ENCODE measurements around the gene SH3D19. TPM values are rescaled to one million over a fixed set of nuclear protein-coding genes. Genes with fewer than 3 reads are reported as not detected.
A peak's percentile ranks its signal among the peaks of the same experiment; 100 is the strongest.

Gene SH3D19
- total and polyA plus RNA-seq, 3 donors from 2014 or later, result 40.6 to 58.6 (median 49.9) TPM

DNA sequence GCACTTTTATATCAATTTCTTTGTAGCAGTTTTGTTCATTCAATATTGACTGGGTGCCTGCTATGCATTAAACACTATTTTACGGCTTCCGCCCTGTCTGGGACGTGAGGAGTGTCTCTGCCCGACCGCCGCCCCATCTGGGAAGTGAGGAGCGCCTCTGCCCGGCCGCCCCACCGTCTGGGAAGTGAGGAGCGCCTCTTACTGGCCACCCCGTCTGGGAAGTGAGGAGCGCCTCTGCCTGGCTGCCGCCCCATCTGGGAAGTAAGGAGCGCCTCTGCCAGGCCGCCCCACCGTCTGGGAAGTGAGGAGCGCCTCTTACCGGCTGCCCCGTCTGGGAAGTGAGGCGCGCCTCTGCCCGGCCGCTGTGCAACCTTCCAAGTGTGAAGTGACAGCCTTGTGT lies 157.8 kb downstream of the SH3D19 start:
- whole genome bisulfite sequencing, 2 donors, result 54 to 79% methylated on average over 17 to 24 of the region's 24 CpGs
- TF ChIP-seq POLR2A (IDR thresholded peaks at IDR 0.05), result no peak
- TF ChIP-seq, protein P1, sequence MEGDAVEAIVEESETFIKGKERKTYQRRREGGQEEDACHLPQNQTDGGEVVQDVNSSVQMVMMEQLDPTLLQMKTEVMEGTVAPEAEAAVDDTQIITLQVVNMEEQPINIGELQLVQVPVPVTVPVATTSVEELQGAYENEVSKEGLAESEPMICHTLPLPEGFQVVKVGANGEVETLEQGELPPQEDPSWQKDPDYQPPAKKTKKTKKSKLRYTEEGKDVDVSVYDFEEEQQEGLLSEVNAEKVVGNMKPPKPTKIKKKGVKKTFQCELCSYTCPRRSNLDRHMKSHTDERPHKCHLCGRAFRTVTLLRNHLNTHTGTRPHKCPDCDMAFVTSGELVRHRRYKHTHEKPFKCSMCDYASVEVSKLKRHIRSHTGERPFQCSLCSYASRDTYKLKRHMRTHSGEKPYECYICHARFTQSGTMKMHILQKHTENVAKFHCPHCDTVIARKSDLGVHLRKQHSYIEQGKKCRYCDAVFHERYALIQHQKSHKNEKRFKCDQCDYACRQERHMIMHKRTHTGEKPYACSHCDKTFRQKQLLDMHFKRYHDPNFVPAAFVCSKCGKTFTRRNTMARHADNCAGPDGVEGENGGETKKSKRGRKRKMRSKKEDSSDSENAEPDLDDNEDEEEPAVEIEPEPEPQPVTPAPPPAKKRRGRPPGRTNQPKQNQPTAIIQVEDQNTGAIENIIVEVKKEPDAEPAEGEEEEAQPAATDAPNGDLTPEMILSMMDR (IDR thresholded peaks at IDR 0.05), result no peak
- DNase-seq, result no peak
- Histone ChIP-seq H3K9me3 (no peaks in the 10 kb centered on the region), H3K4me1 (peaks cover 7% of the 10 kb centered on the region), H3K36me3 (ENCODE audit: low read depth, missing control alignments) (no peaks in the 10 kb centered on the region), H3K4me3 (no peak overlapping the region), H3K27me3 (no peaks in the 10 kb centered on the region), H3K27ac (no peak overlapping the region)
- intact Hi-C loops (cut with DNase I; ENCODE audit: low total_unique reads), result no loop called here

DNA sequence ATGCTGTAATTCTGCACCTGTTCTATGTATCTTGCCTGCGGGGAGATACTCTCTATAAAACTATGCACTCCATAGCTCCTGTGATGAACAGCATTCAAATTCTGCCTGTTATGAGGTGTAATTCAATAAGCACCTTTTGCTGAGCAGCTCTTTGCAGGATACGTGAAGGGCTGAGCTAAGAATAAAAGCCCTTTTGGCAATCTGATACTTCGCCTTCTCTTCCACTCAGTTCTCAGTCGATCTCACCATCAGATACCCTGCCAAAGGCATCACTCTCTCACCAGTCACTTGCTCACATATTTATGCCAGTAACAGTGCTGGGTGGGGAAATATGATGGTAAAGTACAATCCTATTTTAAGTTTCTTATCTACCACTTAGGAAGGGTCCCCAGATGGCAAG lies 158.8 kb downstream of the SH3D19 start:
- Histone ChIP-seq H3K4me3 (no peak overlapping the region), H3K27ac (no peak overlapping the region), H3K9me3 (no peaks in the 10 kb centered on the region), H3K27me3 (no peaks in the 10 kb centered on the region), H3K36me3 (ENCODE audit: low read depth, missing control alignments) (no peaks in the 10 kb centered on the region), H3K4me1 (peaks cover 7% of the 10 kb centered on the region)
- intact Hi-C loops (cut with DNase I; ENCODE audit: low total_unique reads), result no loop called here
- WGBS, 2 donors, result 63 to 79% methylated on average over 4 of the region's 4 CpGs
- DNase-seq, result no peak
- TF ChIP-seq, protein P1 (IDR thresholded peaks at IDR 0.05), result no peak
- TF ChIP-seq POLR2A (IDR thresholded peaks at IDR 0.05), result no peak

DNA sequence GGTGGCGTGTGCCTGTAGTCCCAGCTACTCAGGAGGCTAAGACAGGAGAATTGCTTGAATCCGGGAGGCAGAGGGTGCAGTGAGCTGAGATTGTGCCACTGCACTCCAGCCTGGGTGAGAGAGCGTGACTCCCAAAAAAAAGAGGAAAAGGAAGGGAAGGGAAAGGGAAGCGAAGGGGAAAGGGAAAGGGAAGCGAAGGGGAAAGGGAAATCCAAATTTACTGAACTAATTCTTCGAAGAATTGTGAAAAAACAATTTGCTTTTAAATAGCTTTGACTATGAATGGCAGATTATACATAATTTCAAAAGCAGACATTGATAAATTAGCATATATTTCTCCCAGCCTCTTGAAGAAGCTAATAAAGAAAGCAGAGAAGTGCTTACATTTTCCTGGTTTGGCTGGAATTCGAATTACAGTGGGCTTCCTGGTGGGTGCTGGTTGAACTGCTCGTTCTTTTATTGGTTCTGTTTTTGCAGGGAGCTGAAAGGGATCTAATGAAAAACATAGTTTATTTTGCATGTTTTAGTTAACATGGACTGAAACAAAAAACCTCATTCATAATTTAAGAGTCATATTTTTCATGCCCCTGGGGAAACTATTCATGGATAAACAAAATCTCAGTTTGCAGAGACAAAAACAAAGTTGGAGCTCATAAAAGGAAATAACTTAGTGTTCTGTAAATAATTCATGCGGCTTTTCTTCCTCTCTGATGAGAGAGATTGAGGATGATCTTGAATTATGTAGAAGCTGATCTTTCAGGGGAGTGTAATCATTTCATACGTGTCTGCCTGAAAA lies 160.0 kb downstream of the SH3D19 start:
- intact Hi-C loops (cut with DNase I; ENCODE audit: low total_unique reads), result no loop called here
- no peaks in the 10 kb centered on the region for H3K9me3 ChIP-seq
- peak overlapping the region in 1 of 2 donors; percentile 27 for H3K27ac ChIP-seq
- H3K4me3 ChIP-seq, result no peak overlapping the region
- DNase-seq, result no peak
- H3K36me3 ChIP-seq (ENCODE audit: low read depth, missing control alignments), result no peaks in the 10 kb centered on the region
- 71 to 76% methylated on average over 10 of the region's 10 CpGs for WGBS, 2 donors
- peaks cover 3% of the 10 kb centered on the region for H3K4me1 ChIP-seq
- no peaks in the 10 kb centered on the region for H3K27me3 ChIP-seq
- no peak for TF ChIP-seq POLR2A (IDR thresholded peaks at IDR 0.05)
- TF ChIP-seq, protein P1 (IDR thresholded peaks at IDR 0.05), result no peak

DNA sequence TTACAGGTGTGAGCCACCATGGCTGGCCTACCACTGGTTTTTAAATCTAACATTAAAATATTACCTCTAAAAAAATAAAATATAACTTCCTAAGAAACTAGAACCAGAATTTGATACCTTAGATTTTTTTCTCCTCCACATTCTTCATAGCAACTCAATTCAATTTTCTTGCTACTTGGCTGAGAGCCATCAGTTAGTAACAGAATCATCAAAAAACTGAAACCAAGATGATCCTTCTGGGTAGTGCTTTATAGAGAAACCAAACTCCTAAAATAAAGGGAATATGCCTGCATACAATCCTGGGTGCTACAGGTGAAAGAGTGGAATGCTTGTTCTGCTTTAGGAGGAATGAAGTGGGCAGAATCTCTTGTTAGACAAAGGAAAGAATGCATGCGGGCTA lies 161.6 kb downstream of the SH3D19 start:
- intact Hi-C loops (cut with DNase I; ENCODE audit: low total_unique reads), result no loop called here
- WGBS, 2 donors, result 82 to 96% methylated on average over 1 of the region's 1 CpG
- Histone ChIP-seq H3K27ac (no peak overlapping the region), H3K9me3 (no peaks in the 10 kb centered on the region), H3K4me3 (no peak overlapping the region), H3K4me1 (peaks cover 2% of the 10 kb centered on the region), H3K36me3 (ENCODE audit: low read depth, missing control alignments) (no peaks in the 10 kb centered on the region), H3K27me3 (no peaks in the 10 kb centered on the region)
- TF ChIP-seq, protein P1 (IDR thresholded peaks at IDR 0.05), result no peak
- no peak for TF ChIP-seq POLR2A (IDR thresholded peaks at IDR 0.05)
- no peak for DNase-seq

DNA sequence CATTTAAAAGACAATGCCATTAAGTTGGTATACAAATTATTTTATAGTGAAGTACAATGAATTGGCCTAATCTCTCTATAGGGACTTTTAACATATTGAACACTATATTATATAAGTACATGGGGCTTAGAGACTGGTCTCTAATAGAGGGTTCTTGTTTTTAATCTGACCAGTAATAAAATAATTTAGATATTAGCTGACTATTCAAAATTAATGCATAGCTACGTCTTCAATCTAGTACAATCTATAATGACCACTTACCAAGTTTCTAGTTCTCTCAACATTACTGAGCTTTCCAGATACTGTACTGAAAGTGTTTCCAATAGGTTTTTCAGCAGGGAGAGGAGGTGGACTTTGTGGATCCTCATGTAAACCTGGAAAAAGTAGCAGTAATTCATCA lies 166.4 kb downstream of the SH3D19 start:
- no peaks in the 10 kb centered on the region for H3K36me3 ChIP-seq (ENCODE audit: low read depth, missing control alignments)
- H3K9me3 ChIP-seq, result no peaks in the 10 kb centered on the region
- no peaks in the 10 kb centered on the region for H3K27me3 ChIP-seq
- H3K4me1 ChIP-seq, result no peaks in the 10 kb centered on the region
- no peak overlapping the region for H3K4me3 ChIP-seq
- no peak for DNase-seq
- intact Hi-C loops (cut with DNase I; ENCODE audit: low total_unique reads), result no loop called here
- no peak for TF ChIP-seq POLR2A (IDR thresholded peaks at IDR 0.05)
- TF ChIP-seq, protein P1 (IDR thresholded peaks at IDR 0.05), result no peak
- WGBS, 2 donors, result 83 to 98% methylated on average over 1 of the region's 1 CpG
- no peak overlapping the region for H3K27ac ChIP-seq

Data from testis (tissue), 3 donors.